ENCODE data around the gene TUBB4A. TPM values are rescaled to one million over a fixed set of nuclear protein-coding genes. Genes with fewer than 3 reads are reported as not detected.

Gene TUBB4A
- polyA plus RNA-seq, 4 donors: 0.53 to 5.8 (median 1.1) TPM; not detected in 1

DNA sequence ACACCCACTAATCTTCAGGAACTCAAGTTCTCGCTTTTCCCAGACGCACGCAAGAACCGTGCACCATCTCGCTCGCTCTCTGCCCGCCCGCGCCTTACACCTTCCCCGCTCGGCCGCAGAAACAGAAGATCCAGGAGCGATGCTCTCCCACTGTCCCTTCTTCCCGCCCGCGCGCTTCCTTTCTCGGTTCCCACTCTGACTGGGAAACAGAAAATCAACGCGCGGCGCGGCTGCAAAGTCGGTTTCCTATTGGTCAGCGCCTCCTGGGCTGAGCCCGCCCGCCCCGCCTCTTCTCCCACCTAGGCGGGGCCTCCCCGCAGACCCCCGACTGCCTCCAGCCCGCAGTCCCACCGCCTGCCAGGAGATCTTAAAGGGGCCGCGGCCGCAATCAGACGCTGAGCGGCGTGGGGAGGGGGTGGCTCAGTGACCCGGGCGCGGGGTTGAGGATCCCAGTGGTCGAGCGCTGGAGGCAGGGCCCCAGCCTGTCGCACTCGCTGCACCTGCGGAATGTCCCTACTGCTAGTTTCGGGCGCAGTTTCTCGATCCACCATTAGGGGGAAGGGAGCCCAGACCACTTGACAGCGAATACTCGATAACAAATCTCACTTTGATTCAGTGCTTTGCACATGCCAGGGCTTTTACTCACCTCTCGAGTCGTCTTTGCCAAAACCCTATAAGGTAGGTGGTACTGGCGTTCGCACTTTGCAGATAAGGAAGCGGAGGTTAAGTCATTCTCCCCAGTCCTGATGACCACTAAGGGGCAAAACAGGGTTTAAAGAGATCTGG, 41.8 kb downstream of the TUBB4A start:
- Histone ChIP-seq H3K27me3 (ENCODE audit: control insufficient read depth in 3 of 3, insufficient read depth in 3 of 3, low read length in 3 of 3) (peaks cover 0 to 8% (median 0%) of the 10 kb centered on the region in 3 donors), H3K36me3 (ENCODE audit: control insufficient read depth in 3 of 3, insufficient read depth in 2 of 3, low read depth in 1 of 3, low read length in 3 of 3) (peaks cover 4 to 13% (median 5%) of the 10 kb centered on the region in 3 donors), H3K27ac (ENCODE audit: low read depth in 1 of 3, low read length in 2 of 3) (peak overlapping the region; percentile 85 to 95 (median 93)), H3K9me3 (ENCODE audit: control insufficient read depth in 2 of 2, insufficient read depth in 1 of 2, low read depth in 1 of 2, low read length in 1 of 2) (no peaks in the 10 kb centered on the region), H3K4me3 (ENCODE audit: low read depth in 1 of 3, low read length in 3 of 3) (peak overlapping the region; percentile 57 to 92 (median 83)), H3K4me1 (ENCODE audit: control insufficient read depth in 3 of 3, insufficient read depth in 2 of 3, low read depth in 1 of 3, low read length in 2 of 3) (peaks cover 0 to 8% (median 0%) of the 10 kb centered on the region in 3 donors)
- FAIRE-seq: no peak
- peak; percentile 98 to 99 for DNase-seq
- WGBS, 3 donors: 0 to 1% (median 0%) methylated on average over 55 to 57 of the region's 57 CpGs

DNA sequence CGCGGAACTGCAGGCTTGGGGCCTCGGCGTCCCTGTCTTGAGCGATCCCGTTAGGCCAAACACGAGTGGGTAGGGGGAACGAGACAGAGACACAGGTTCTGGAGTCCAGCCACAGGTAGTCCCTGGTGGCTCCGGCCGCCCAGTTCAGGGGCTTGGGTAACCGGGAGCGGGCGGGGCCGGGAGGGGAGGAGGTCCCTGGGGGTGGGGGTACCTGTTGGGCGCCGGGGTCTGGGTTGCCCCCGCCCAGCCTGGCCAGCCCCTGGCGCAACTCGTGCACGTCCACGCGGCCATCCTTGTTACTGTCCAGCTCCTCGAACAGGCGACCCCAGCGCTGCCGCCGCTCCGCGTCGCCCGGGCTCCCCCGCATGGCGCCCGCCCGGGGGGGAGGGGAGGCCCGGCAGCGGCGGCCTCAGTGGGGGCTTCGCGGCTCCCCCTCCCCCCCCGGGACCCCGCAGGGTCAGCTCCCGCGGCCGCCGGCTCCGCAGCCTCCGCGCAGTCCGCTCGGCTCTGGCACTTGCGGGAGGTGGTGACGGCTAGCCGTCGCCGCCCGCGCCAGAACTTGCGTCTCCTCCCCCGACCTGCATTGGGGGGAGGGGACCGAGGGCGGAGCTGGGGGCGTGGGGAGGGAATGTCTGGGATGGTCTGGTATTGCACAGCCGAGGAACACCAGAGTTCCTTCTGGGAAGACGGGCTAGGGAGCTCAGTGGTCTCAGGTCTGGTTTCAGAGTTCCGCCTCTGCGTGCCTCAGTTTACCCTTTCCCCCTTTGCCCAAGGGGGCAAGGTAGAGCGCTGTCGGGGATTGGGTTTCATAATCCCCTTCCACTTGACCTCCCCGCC, 42.6 kb downstream of the TUBB4A start, which contains the start of gene SLC25A23:
SLC25A23 (minus strand) TSS at position 531 of the 837 bp plus-strand sequence; CDS start at position 367, 164 bp downstream.
- FAIRE-seq: no peak
- Histone ChIP-seq H3K27me3 (ENCODE audit: control insufficient read depth in 3 of 3, insufficient read depth in 3 of 3, low read length in 3 of 3) (peaks cover 0 to 7% (median 0%) of the 10 kb centered on the region in 3 donors), H3K36me3 (ENCODE audit: control insufficient read depth in 3 of 3, insufficient read depth in 2 of 3, low read depth in 1 of 3, low read length in 3 of 3) (peaks cover 6 to 18% (median 7%) of the 10 kb centered on the region in 3 donors), H3K4me3 (ENCODE audit: low read depth in 1 of 3, low read length in 3 of 3) (peak within 1 kb of the TSS; percentile 57 to 92 (median 83)), H3K4me1 (ENCODE audit: control insufficient read depth in 3 of 3, insufficient read depth in 2 of 3, low read depth in 1 of 3, low read length in 2 of 3) (peaks cover 0 to 8% (median 0%) of the 10 kb centered on the region in 3 donors), H3K27ac (ENCODE audit: low read depth in 1 of 3, low read length in 2 of 3) (peak within 1 kb of the TSS; percentile 85 to 95 (median 93)), H3K9me3 (ENCODE audit: control insufficient read depth in 2 of 2, insufficient read depth in 1 of 2, low read depth in 1 of 2, low read length in 1 of 2) (peaks cover 0 to 5% of the 10 kb centered on the region in 2 donors)
- 2 to 5% (median 3%) methylated on average over 25 to 70 of the region's 70 CpGs for WGBS, 3 donors
- DNase-seq: peak; percentile 78 to 85

DNA sequence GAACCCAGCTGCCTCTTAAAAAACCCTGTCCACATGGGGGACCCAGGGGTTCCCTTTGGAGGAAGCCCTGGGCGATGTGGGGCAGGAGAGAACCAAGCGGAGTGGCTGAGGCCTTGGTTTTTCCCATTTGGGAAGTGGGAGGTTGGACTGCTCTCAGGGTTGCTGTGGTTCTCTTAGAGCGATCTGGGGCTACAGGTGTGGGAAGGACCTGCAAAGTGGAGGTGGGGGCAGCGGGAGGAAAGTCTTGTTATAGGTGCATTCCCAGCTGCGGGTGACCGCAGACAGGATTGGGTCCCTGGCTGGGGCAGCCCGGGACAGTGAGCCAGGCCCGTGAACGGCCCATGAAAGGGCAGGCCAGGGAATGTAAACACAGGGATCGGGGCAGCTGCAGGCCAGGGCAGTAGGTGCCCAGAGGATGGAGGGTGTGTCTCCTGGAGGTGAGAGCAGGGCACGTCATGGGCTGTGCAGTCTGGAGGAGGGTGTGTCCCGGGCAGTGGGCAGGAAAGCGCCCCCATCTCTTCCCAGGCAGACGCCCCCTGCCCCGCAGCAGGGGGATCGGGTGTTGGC, 43.3 kb downstream of the TUBB4A start:
- DNase-seq (peak; percentile 42 to 63), FAIRE-seq (no peak)
- Histone ChIP-seq H3K9me3 (ENCODE audit: control insufficient read depth in 2 of 2, insufficient read depth in 1 of 2, low read depth in 1 of 2, low read length in 1 of 2) (peaks cover 2 to 12% of the 10 kb centered on the region in 2 donors), H3K4me3 (ENCODE audit: low read depth in 1 of 3, low read length in 3 of 3) (peak overlapping the region; percentile 56 to 92 (median 83)), H3K27me3 (ENCODE audit: control insufficient read depth in 3 of 3, insufficient read depth in 3 of 3, low read length in 3 of 3) (no peaks in the 10 kb centered on the region), H3K4me1 (ENCODE audit: control insufficient read depth in 3 of 3, insufficient read depth in 2 of 3, low read depth in 1 of 3, low read length in 2 of 3) (peaks cover 0 to 8% (median 0%) of the 10 kb centered on the region in 3 donors), H3K36me3 (ENCODE audit: control insufficient read depth in 3 of 3, insufficient read depth in 2 of 3, low read depth in 1 of 3, low read length in 3 of 3) (peaks cover 8 to 25% (median 14%) of the 10 kb centered on the region in 3 donors), H3K27ac (ENCODE audit: low read depth in 1 of 3, low read length in 2 of 3) (peak overlapping the region in 1 of 3 donors; percentile 58)
- 40 to 44% (median 44%) methylated on average over 12 to 16 of the region's 16 CpGs for WGBS, 3 donors

DNA sequence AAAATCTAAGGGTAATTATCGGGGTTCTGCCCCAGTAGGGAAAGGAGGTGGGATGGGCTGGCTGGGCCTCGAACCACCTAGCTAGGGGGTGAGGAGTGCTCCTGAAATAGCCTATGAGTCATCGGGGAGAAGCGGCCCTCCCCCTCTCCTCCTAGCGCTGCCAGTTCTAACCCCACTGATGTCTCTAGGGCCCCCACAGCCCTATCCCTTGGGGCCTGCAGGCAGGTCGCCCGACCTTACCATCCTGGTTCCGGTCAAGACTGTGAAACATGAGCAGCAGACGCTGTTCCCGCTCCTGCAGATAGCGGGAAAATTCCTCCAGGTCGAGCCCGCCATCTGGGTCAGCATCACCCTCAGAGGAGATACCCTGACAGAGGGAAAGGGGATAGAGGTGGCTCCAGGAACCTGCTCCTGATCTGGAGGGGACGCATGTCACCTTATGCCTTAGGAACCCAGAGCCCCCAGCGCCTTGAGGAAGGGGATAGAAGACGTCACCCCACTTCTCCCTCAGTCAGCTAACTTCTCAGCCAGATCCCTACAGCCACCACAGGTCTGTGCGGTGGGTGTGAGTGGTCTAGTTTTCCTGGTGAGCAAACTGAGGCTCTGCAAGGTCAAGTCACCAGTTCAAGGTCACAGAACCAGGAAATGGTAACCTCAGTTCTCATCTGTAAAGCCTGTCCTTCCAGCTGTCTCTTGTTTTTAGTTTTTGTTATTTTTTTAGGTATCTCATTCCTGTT, 44.0 kb downstream of the TUBB4A start:
- DNase-seq (no peak), FAIRE-seq (no peak)
- Histone ChIP-seq H3K27me3 (ENCODE audit: control insufficient read depth in 3 of 3, insufficient read depth in 3 of 3, low read length in 3 of 3) (no peaks in the 10 kb centered on the region), H3K27ac (ENCODE audit: low read depth in 1 of 3, low read length in 2 of 3) (no peak overlapping the region), H3K9me3 (ENCODE audit: control insufficient read depth in 2 of 2, insufficient read depth in 1 of 2, low read depth in 1 of 2, low read length in 1 of 2) (peaks cover 2 to 18% of the 10 kb centered on the region in 2 donors), H3K4me1 (ENCODE audit: control insufficient read depth in 3 of 3, insufficient read depth in 2 of 3, low read depth in 1 of 3, low read length in 2 of 3) (peaks cover 0 to 8% (median 0%) of the 10 kb centered on the region in 3 donors), H3K36me3 (ENCODE audit: control insufficient read depth in 3 of 3, insufficient read depth in 2 of 3, low read depth in 1 of 3, low read length in 3 of 3) (peaks cover 8 to 28% (median 15%) of the 10 kb centered on the region in 3 donors), H3K4me3 (ENCODE audit: low read depth in 1 of 3, low read length in 3 of 3) (peak overlapping the region in 1 of 3 donors; percentile 92)
- WGBS, 3 donors: 85 to 92% (median 89%) methylated on average over 16 to 17 of the region's 17 CpGs

DNA sequence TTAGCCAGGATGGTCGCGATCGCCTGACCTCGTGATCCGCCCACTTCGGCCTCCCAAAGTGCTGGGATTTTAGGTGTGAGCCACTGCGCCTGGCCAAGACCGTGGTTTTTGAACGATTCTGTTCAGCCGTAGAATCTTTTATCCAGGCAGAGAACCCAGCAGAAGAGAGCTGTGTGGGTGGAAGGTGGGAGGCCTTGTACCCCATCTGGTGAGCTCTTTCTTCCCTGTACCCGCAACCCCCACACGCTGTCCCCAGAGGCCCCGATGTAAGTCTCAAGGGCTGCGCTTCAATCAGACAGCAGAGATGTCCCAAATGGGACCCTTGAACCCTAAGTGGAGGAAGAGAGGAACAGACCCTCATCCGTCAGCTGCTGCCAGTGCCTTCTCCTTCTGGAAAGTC, 46.2 kb downstream of the TUBB4A start:
- FAIRE-seq: no peak
- no peaks in the 10 kb centered on the region for H3K27me3 ChIP-seq (ENCODE audit: control insufficient read depth in 3 of 3, insufficient read depth in 3 of 3, low read length in 3 of 3)
- DNase-seq: no peak
- H3K4me1 ChIP-seq (ENCODE audit: control insufficient read depth in 3 of 3, insufficient read depth in 2 of 3, low read depth in 1 of 3, low read length in 2 of 3): peaks cover 0 to 8% (median 0%) of the 10 kb centered on the region in 3 donors
- no peak overlapping the region for H3K4me3 ChIP-seq (ENCODE audit: low read depth in 1 of 3, low read length in 3 of 3)
- 87 to 91% (median 91%) methylated on average over 15 of the region's 15 CpGs for WGBS, 3 donors
- peaks cover 2 to 20% of the 10 kb centered on the region in 2 donors for H3K9me3 ChIP-seq (ENCODE audit: control insufficient read depth in 2 of 2, insufficient read depth in 1 of 2, low read depth in 1 of 2, low read length in 1 of 2)
- H3K36me3 ChIP-seq (ENCODE audit: control insufficient read depth in 3 of 3, insufficient read depth in 2 of 3, low read depth in 1 of 3, low read length in 3 of 3): peaks cover 8 to 34% (median 20%) of the 10 kb centered on the region in 3 donors
- H3K27ac ChIP-seq (ENCODE audit: low read depth in 1 of 3, low read length in 2 of 3): no peak overlapping the region

DNA sequence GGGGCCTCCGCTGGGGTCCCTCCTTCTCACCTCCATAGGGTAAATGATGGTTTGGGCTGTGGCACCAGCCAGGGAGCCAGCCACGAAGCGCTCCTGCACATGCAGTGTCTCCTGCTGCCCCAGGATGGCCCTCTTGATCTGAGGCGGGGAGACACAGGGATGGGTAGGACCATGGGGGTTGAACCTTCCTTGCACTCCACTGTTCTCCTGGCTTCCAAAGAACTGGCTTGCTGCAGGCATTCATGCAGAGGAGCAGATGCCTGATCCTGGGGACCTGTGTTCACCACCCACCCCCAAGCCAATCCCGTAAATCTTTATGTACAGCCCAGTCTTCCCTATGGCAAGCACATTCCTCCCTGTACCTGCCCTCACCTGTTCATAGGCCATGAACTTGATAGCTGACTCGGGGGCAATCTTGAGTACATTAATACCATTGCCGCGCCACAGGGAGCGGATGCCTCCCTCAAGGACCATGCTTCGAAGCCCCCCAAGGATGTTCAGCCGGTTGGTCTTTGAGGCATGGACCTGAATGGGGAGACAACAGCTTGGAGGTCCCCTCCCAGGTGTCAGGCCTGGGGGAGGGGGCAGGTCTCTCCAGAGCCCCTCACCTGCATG, 48.1 kb downstream of the TUBB4A start:
- DNase-seq: no peak
- FAIRE-seq: no peak
- H3K4me3 ChIP-seq (ENCODE audit: low read depth in 1 of 3, low read length in 3 of 3): no peak overlapping the region
- H3K9me3 ChIP-seq (ENCODE audit: control insufficient read depth in 2 of 2, insufficient read depth in 1 of 2, low read depth in 1 of 2, low read length in 1 of 2): peaks cover 2 to 20% of the 10 kb centered on the region in 2 donors
- no peaks in the 10 kb centered on the region for H3K27me3 ChIP-seq (ENCODE audit: control insufficient read depth in 3 of 3, insufficient read depth in 3 of 3, low read length in 3 of 3)
- WGBS, 3 donors: 97 to 98% (median 97%) methylated on average over 11 of the region's 11 CpGs
- H3K27ac ChIP-seq (ENCODE audit: low read depth in 1 of 3, low read length in 2 of 3): no peak overlapping the region
- H3K4me1 ChIP-seq (ENCODE audit: control insufficient read depth in 3 of 3, insufficient read depth in 2 of 3, low read depth in 1 of 3, low read length in 2 of 3): peaks cover 0 to 6% (median 0%) of the 10 kb centered on the region in 3 donors
- H3K36me3 ChIP-seq (ENCODE audit: control insufficient read depth in 3 of 3, insufficient read depth in 2 of 3, low read depth in 1 of 3, low read length in 3 of 3): peaks cover 8 to 40% (median 20%) of the 10 kb centered on the region in 3 donors

DNA sequence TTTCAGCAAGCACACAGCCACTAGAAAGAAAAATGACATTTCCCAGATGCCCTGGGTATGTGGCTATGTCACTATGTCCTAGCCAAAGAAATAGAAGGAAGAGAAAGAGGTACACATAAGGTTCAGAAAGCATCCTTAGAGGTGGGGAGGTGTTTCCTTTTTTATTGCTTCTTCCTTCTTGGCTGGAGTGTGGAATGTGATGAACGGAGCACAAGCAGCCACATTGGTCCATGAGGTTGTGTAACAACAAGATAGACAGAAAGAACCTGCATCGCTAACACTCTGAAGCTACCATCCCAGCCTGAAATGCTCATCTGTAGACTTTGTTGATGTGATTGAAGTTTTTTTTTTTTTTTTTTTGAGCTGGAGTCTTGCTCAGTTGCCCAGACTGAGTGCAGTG, 49.2 kb downstream of the TUBB4A start:
- Histone ChIP-seq H3K36me3 (ENCODE audit: control insufficient read depth in 3 of 3, insufficient read depth in 2 of 3, low read depth in 1 of 3, low read length in 3 of 3) (peaks cover 8 to 40% (median 20%) of the 10 kb centered on the region in 3 donors), H3K9me3 (ENCODE audit: control insufficient read depth in 2 of 2, insufficient read depth in 1 of 2, low read depth in 1 of 2, low read length in 1 of 2) (peaks cover 2 to 20% of the 10 kb centered on the region in 2 donors), H3K4me1 (ENCODE audit: control insufficient read depth in 3 of 3, insufficient read depth in 2 of 3, low read depth in 1 of 3, low read length in 2 of 3) (no peaks in the 10 kb centered on the region), H3K27ac (ENCODE audit: low read depth in 1 of 3, low read length in 2 of 3) (no peak overlapping the region), H3K4me3 (ENCODE audit: low read depth in 1 of 3, low read length in 3 of 3) (no peak overlapping the region), H3K27me3 (ENCODE audit: control insufficient read depth in 3 of 3, insufficient read depth in 3 of 3, low read length in 3 of 3) (no peaks in the 10 kb centered on the region)
- DNase-seq (no peak), FAIRE-seq (no peak)
- 100% methylated on average over 2 of the region's 2 CpGs for WGBS, 3 donors
